SK-N-MC (cell line): ENCODE data around the gene CASZ1.

Experiments
- EZH2 ChIP-seq: fragments of 200-600 bp; sonication (generic); IDR thresholded peaks from one replicate; pipeline ENCODE4 v1.6.1; 2017; ENCODE audit warnings: antibody characterized with exemption
- POLR2AphosphoS5 ChIP-seq: IDR thresholded peaks from 2 replicates; pipeline ENCODE4 v1.6.1; 2012; ENCODE audit warnings: mild to moderate bottlenecking, low read depth, low read length, borderline replicate concordance

GRCh38 chr1:10820422-10820821 is 24.0 kb upstream of the CASZ1 start:
- TF ChIP-seq EZH2: no peak
- no peak for TF ChIP-seq POLR2AphosphoS5
